ENCODE data around the gene ONECUT1. TPM values are rescaled to one million over a fixed set of nuclear protein-coding genes. Genes with fewer than 3 reads are reported as not detected.

Gene ONECUT1
- total RNA-seq, 1 experiment from 2014 or later, result 1.3 TPM

GRCh38 chr15:52803108-52803466, 13.0 kb upstream of the ONECUT1 start:
- Histone ChIP-seq H3K36me3 (ENCODE audit: control insufficient read depth in 1 of 2, insufficient read depth in 2 of 2, low read length in 2 of 2) (no peaks in the 10 kb centered on the region), H3K9me3 (ENCODE audit: control insufficient read depth in 1 of 2, insufficient read depth in 1 of 2, low read depth in 1 of 2, low read length in 2 of 2) (no peaks in the 10 kb centered on the region), H3K9me2 (ENCODE audit: insufficient read depth) (no peaks in the 10 kb centered on the region), H3K9ac (ENCODE audit: low read length) (no peak overlapping the region), H2AFZ (ENCODE audit: low read depth, low read length, poor library complexity, severe bottlenecking) (no peak overlapping the region), H3K4me2 (ENCODE audit: low read length) (no peak overlapping the region), H3K4me3 (replicated peaks in 1 of 2; ENCODE audit: low read depth in 1 of 2, low read length in 2 of 2) (no peak overlapping the region), H4K20me1 (ENCODE audit: insufficient read depth) (no peaks in the 10 kb centered on the region), H3K79me2 (ENCODE audit: insufficient read depth, low read length) (no peaks in the 10 kb centered on the region), H3K27me3 (ENCODE audit: insufficient read depth, low read length) (0 out of 2 replicates have a peak, but pooled peaks cover 2% of the 10 kb centered on the region), H3K4me1 (ENCODE audit: control insufficient read depth in 1 of 2, insufficient read depth in 2 of 2, low read length in 2 of 2) (no peaks in the 10 kb centered on the region), H3K27ac (ENCODE audit: low read depth, low read length) (no peak overlapping the region)
- DNase-seq (ENCODE audit: low read depth, low spot score) (no peak), ATAC-seq (no peak)
- BruUV-seq (replicated peaks), result no TSS peak
- TF ChIP-seq EZH2 (IDR thresholded peaks at IDR 0.05), result no peak
- no peak for TF ChIP-seq SRF (IDR thresholded peaks at IDR 0.05; ENCODE audit: low read depth)
- TF ChIP-seq SIN3A (IDR thresholded peaks at IDR 0.05; ENCODE audit: low read depth), result no peak
- TF ChIP-seq SP1 (IDR thresholded peaks at IDR 0.05; ENCODE audit: low read depth), result no peak
- no peak for TF ChIP-seq FOSL1 (IDR thresholded peaks at IDR 0.05; ENCODE audit: low read depth)
- TF ChIP-seq, protein P1, sequence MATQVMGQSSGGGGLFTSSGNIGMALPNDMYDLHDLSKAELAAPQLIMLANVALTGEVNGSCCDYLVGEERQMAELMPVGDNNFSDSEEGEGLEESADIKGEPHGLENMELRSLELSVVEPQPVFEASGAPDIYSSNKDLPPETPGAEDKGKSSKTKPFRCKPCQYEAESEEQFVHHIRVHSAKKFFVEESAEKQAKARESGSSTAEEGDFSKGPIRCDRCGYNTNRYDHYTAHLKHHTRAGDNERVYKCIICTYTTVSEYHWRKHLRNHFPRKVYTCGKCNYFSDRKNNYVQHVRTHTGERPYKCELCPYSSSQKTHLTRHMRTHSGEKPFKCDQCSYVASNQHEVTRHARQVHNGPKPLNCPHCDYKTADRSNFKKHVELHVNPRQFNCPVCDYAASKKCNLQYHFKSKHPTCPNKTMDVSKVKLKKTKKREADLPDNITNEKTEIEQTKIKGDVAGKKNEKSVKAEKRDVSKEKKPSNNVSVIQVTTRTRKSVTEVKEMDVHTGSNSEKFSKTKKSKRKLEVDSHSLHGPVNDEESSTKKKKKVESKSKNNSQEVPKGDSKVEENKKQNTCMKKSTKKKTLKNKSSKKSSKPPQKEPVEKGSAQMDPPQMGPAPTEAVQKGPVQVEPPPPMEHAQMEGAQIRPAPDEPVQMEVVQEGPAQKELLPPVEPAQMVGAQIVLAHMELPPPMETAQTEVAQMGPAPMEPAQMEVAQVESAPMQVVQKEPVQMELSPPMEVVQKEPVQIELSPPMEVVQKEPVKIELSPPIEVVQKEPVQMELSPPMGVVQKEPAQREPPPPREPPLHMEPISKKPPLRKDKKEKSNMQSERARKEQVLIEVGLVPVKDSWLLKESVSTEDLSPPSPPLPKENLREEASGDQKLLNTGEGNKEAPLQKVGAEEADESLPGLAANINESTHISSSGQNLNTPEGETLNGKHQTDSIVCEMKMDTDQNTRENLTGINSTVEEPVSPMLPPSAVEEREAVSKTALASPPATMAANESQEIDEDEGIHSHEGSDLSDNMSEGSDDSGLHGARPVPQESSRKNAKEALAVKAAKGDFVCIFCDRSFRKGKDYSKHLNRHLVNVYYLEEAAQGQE (IDR thresholded peaks at IDR 0.05; ENCODE audit: low read depth), result no peak
- ChIA-PET POLR2A (no interaction called here), RAD21 (ENCODE audit: low non-redundant PET in 1 of 2, low total read pairs in 2 of 2, uncharacterized antibody in 2 of 2, unreplicated experiment in 2 of 2) (no interaction called here), CTCF (no interaction called here)
- intact Hi-C loops (cut with micrococcal nuclease), result no loop called here

- intact Hi-C loops (cut with micrococcal nuclease), result no loop called here
- H3K27ac ChIP-seq (ENCODE audit: low read depth, low read length), result no peak overlapping the region
- DNase-seq (ENCODE audit: low read depth, low spot score) (no peak), ATAC-seq (no peak)
- CTCF ChIA-PET, result no interaction called here
- POLR2A ChIA-PET, result no interaction called here
- H4K20me1 ChIP-seq (ENCODE audit: insufficient read depth), result no peaks in the 10 kb centered on the region
- H3K4me2 ChIP-seq (ENCODE audit: low read length), result no peak overlapping the region
- H3K27me3 ChIP-seq (ENCODE audit: insufficient read depth, low read length), result peaks cover 3% of the 10 kb centered on the region
- H3K9ac ChIP-seq (ENCODE audit: low read length), result no peak overlapping the region
- H3K9me3 ChIP-seq (ENCODE audit: control insufficient read depth in 1 of 2, insufficient read depth in 1 of 2, low read depth in 1 of 2, low read length in 2 of 2), result no peaks in the 10 kb centered on the region
- no peak overlapping the region for H2AFZ ChIP-seq (ENCODE audit: low read depth, low read length, poor library complexity, severe bottlenecking)
- BruUV-seq (replicated peaks), result no TSS peak
- no peak overlapping the region for H3K4me3 ChIP-seq (replicated peaks in 1 of 2; ENCODE audit: low read depth in 1 of 2, low read length in 2 of 2)
- H3K4me1 ChIP-seq (ENCODE audit: control insufficient read depth in 1 of 2, insufficient read depth in 2 of 2, low read length in 2 of 2), result no peaks in the 10 kb centered on the region
- RAD21 ChIA-PET (ENCODE audit: low non-redundant PET in 1 of 2, low total read pairs in 2 of 2, uncharacterized antibody in 2 of 2, unreplicated experiment in 2 of 2), result no interaction called here
- H3K79me2 ChIP-seq (ENCODE audit: insufficient read depth, low read length), result no peaks in the 10 kb centered on the region
- no peaks in the 10 kb centered on the region for H3K9me2 ChIP-seq (ENCODE audit: insufficient read depth)
- no peaks in the 10 kb centered on the region for H3K36me3 ChIP-seq (ENCODE audit: control insufficient read depth in 1 of 2, insufficient read depth in 2 of 2, low read length in 2 of 2)
- TF ChIP-seq, protein P2, sequence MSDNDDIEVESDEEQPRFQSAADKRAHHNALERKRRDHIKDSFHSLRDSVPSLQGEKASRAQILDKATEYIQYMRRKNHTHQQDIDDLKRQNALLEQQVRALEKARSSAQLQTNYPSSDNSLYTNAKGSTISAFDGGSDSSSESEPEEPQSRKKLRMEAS (IDR thresholded peaks at IDR 0.05), result no peak
- TF ChIP-seq POLR2A (IDR thresholded peaks at IDR 0.05; ENCODE audit: borderline replicate concordance, extremely low read depth, insufficient read depth, insufficient read length) (no peak), RAD21 (IDR thresholded peaks at IDR 0.05; ENCODE audit: low read depth) (no peak), ZNF274 (IDR thresholded peaks at IDR 0.05; ENCODE audit: low read depth, low read length) (no peak), SIN3A (IDR thresholded peaks at IDR 0.05; ENCODE audit: low read depth) (no peak), EZH2 (IDR thresholded peaks at IDR 0.05) (no peak), YY1 (IDR thresholded peaks at IDR 0.05; ENCODE audit: extremely low read depth, insufficient replicate concordance, low read depth, low read length) (no peak), POLR2AphosphoS5 (IDR thresholded peaks at IDR 0.05; ENCODE audit: low read depth, low read length) (no peak)
- TF ChIP-seq, protein P1 (IDR thresholded peaks at IDR 0.05; ENCODE audit: low read depth), result no peak
Observed at GRCh38 chr15:52802110-52802509, 12.0 kb upstream of the ONECUT1 start.

Data from HCT116 (cell line).